Measurements from ENCODE around the gene TRAF3.

DNA sequence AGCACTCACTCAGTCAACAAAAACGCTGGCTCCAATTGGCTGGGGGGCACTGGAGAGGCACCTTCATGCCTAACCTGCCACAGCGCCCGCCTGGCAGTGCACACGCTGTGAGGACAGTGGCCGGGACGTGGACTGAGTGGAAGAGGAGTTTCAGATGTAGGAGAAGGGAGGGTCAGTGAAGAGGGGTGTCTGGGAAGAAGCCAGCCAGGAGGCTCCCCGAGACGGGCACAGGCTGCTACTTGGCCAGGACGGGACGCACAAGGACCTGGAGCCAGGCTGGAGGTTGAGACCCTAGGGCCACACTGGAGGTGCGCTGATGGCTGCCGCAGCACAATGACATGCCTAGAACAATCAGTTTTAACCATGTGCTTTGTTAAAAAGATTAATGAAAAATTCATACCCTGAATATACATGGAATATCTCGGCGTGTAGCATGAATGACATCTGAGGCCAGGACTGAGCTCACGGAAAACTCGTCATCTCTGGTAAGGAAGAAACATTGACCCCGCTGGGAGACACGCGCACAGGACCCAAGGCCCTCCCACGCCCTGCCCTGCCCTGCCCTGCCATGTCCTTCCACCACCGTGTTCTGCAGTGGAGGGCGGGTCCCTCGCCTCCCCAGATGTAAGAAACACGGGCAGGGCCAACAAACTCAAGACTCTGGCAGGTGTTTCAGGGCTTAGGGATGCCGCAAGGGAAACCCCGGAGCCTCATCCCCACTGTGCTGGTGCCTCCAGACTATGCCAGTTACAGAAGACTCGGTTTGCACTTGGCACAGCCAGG lies 170.3 kb downstream of the TRAF3 start:
- TF ChIP-seq, protein P1, sequence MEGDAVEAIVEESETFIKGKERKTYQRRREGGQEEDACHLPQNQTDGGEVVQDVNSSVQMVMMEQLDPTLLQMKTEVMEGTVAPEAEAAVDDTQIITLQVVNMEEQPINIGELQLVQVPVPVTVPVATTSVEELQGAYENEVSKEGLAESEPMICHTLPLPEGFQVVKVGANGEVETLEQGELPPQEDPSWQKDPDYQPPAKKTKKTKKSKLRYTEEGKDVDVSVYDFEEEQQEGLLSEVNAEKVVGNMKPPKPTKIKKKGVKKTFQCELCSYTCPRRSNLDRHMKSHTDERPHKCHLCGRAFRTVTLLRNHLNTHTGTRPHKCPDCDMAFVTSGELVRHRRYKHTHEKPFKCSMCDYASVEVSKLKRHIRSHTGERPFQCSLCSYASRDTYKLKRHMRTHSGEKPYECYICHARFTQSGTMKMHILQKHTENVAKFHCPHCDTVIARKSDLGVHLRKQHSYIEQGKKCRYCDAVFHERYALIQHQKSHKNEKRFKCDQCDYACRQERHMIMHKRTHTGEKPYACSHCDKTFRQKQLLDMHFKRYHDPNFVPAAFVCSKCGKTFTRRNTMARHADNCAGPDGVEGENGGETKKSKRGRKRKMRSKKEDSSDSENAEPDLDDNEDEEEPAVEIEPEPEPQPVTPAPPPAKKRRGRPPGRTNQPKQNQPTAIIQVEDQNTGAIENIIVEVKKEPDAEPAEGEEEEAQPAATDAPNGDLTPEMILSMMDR (IDR thresholded peaks at IDR 0.05; ENCODE audit: borderline replicate concordance, extremely low read depth, low read length, poor library complexity, severe bottlenecking) = no peak
- no peak for TF ChIP-seq EZH2 (IDR thresholded peaks at IDR 0.05; ENCODE audit: borderline replicate concordance, low read depth, low read length, severe bottlenecking)

All from DND-41 (cell line).